Measurements from ENCODE around the gene PDLIM3. TPM values are rescaled to one million over a fixed set of nuclear protein-coding genes. Genes with fewer than 3 reads are reported as not detected.

The PDLIM3 gene
- polyA plus RNA-seq, 1 experiment = 0.05 TPM

GRCh38 chr4:185500035-185500434 lies 35.3 kb downstream of the PDLIM3 start:
- POLR2A ChIA-PET = no interaction called here
- Histone ChIP-seq H3K36me3 (ENCODE audit: control insufficient read depth, insufficient read depth, low read length) (no peaks in the 10 kb centered on the region), H3K4me3 (ENCODE audit: low read depth, low read length) (no peak overlapping the region), H3K27me3 (ENCODE audit: control insufficient read depth, insufficient read depth, low read length) (no peaks in the 10 kb centered on the region; the same call in 1 of the 2 replicates)
- no peak for DNase-seq (ENCODE audit: low read depth)
- TF ChIP-seq CTCF (IDR thresholded peaks at IDR 0.05; ENCODE audit: insufficient read depth, low read depth, low read length) = no peak
- CTCF ChIA-PET = no interaction called here

GRCh38 chr4:185488650-185489049 lies 46.7 kb downstream of the PDLIM3 start:
- TF ChIP-seq CTCF (IDR thresholded peaks at IDR 0.05; ENCODE audit: insufficient read depth, low read depth, low read length) = no peak
- H3K36me3 ChIP-seq (ENCODE audit: control insufficient read depth, insufficient read depth, low read length) = no peaks in the 10 kb centered on the region
- ChIA-PET POLR2A (no interaction called here), CTCF (no interaction called here)
- H3K4me3 ChIP-seq (ENCODE audit: low read depth, low read length) = no peak overlapping the region
- H3K27me3 ChIP-seq (ENCODE audit: control insufficient read depth, insufficient read depth, low read length) = no peaks in the 10 kb centered on the region
- DNase-seq (ENCODE audit: low read depth) = no peak

- Histone ChIP-seq H3K36me3 (ENCODE audit: control insufficient read depth, insufficient read depth, low read length) (no peaks in the 10 kb centered on the region), H3K4me3 (ENCODE audit: low read depth, low read length) (no peak overlapping the region), H3K27me3 (ENCODE audit: control insufficient read depth, insufficient read depth, low read length) (peaks cover 3% of the 10 kb centered on the region; the same call in 1 of the 2 replicates)
- DNase-seq (ENCODE audit: low read depth) = no peak
- TF ChIP-seq CTCF (IDR thresholded peaks at IDR 0.05; ENCODE audit: insufficient read depth, low read depth, low read length) = no peak
- ChIA-PET POLR2A (no interaction called here), CTCF (interaction anchor here (1.8 kb wide), 1 partner anchor 116 kb away, joined by 6 read pairs; no protein-coding TSS in a partner anchor)
These were observed 53.9 kb downstream of the PDLIM3 start for GRCh38 chr4:185481401-185481800.

GRCh38 chr4:185480016-185480732 lies 55.1 kb downstream of the PDLIM3 start:
- H3K4me3 ChIP-seq (ENCODE audit: low read depth, low read length) = no peak overlapping the region
- ChIA-PET POLR2A (no interaction called here), CTCF (no interaction called here)
- H3K36me3 ChIP-seq (ENCODE audit: control insufficient read depth, insufficient read depth, low read length) = no peaks in the 10 kb centered on the region
- no peak for DNase-seq (ENCODE audit: low read depth)
- H3K27me3 ChIP-seq (ENCODE audit: control insufficient read depth, insufficient read depth, low read length) = peaks cover 3% of the 10 kb centered on the region; the same call in 1 of the 2 replicates
- no peak for TF ChIP-seq CTCF (IDR thresholded peaks at IDR 0.05; ENCODE audit: insufficient read depth, low read depth, low read length)

- H3K27me3 ChIP-seq (ENCODE audit: control insufficient read depth, insufficient read depth, low read length) = peaks cover 3% of the 10 kb centered on the region; the same call in 1 of the 2 replicates
- CTCF ChIA-PET = interaction anchor here (1.9 kb wide), 1 partner anchor 118 kb away, joined by 7 read pairs; no protein-coding TSS in a partner anchor
These were observed 55.8 kb downstream of the PDLIM3 start for GRCh38 chr4:185479507-185479971.

More at GRCh38 chr4:185479507-185479971, 55.8 kb downstream of the PDLIM3 start:
- Histone ChIP-seq H3K4me3 (ENCODE audit: low read depth, low read length) (no peak overlapping the region), H3K36me3 (ENCODE audit: control insufficient read depth, insufficient read depth, low read length) (no peaks in the 10 kb centered on the region)
- no peak for TF ChIP-seq CTCF (IDR thresholded peaks at IDR 0.05; ENCODE audit: insufficient read depth, low read depth, low read length)
- POLR2A ChIA-PET = no interaction called here
- no peak for DNase-seq (ENCODE audit: low read depth)
